HEK293 (cell line): ENCODE results near the gene LMLN.

Experiments
- CTCF ChIA-PET: fragments of 350-600 bp; formaldehyde crosslinking; extraction: SDS; loops from one replicate; lab custom pipeline; 2021; ENCODE audit warnings: antibody characterized with exemption; lab: Yijun Ruan, JAX
- POLR2A ChIA-PET: fragments of 300-600 bp; formaldehyde crosslinking; extraction: SDS; loops from one replicate; lab custom pipeline; 2020; ENCODE audit warnings: antibody characterized with exemption, inconsistent platforms; lab: Yijun Ruan, JAX
- H3K27ac ChIP-seq: fragments of 200-500 bp; sonication (Bioruptor generic); 2 replicates; pipeline ENCODE4 v1.5.1; 2014; ENCODE audit warnings: low read depth, low read length, control low read depth, inconsistent platforms; ENCODE audit errors: extremely low read depth
- H3K36me3 ChIP-seq, 2 experiments: fragments of 200-500 bp in 1 of 2; sonication (Bioruptor generic) in 1 of 2; 1 replicate in 1 of 2; 2 replicates in 1 of 2; pipeline ENCODE4 v1.5.1; 2014 to 2017; ENCODE audit warnings: inconsistent platforms in 2 of 2, low read length in 2 of 2; ENCODE audit not compliant: control insufficient read depth in 2 of 2, insufficient read depth in 1 of 2
- H3K4me1 ChIP-seq: fragments of 200-500 bp; sonication (Bioruptor generic); 2 replicates; pipeline ENCODE4 v1.5.1; 2014; ENCODE audit warnings: mild to moderate bottlenecking, low read length, inconsistent platforms; ENCODE audit not compliant: control insufficient read depth, insufficient read depth
- H3K4me3 ChIP-seq: 2 replicates; pipeline ENCODE4 v1.5.1; 2011; ENCODE audit warnings: low read depth, mild to moderate bottlenecking, control low read depth, low read length, moderate library complexity
- H3K9me3 ChIP-seq: fragments of 200-500 bp; sonication (Bioruptor generic); 2 replicates; pipeline ENCODE4 v1.5.1; 2014; ENCODE audit warnings: low read depth, low read length, inconsistent platforms; ENCODE audit not compliant: control insufficient read depth, insufficient read depth
- BCL11A ChIP-seq: fragments of 450-650 bp; formaldehyde crosslinking; IDR thresholded peaks from 2 replicates; pipeline ENCODE4 v1.5.1; 2016; ENCODE audit warnings: low read depth, missing biosample characterization, missing genetic modification characterization
- KLF16 ChIP-seq: fragments of 450-650 bp; formaldehyde crosslinking; IDR thresholded peaks from 2 replicates; pipeline ENCODE4 v1.5.1; 2017; ENCODE audit warnings: missing biosample characterization, missing genetic modification characterization
- OVOL3 ChIP-seq: fragments of 450-650 bp; formaldehyde crosslinking; IDR thresholded peaks from 2 replicates; pipeline ENCODE4 v1.5.1; 2016; ENCODE audit warnings: missing biosample characterization, missing genetic modification characterization
- PRDM1 ChIP-seq: fragments of 450-650 bp; formaldehyde crosslinking; IDR thresholded peaks from 2 replicates; pipeline ENCODE4; 2016; ENCODE audit warnings: missing biosample characterization, missing genetic modification characterization
- SCRT1 ChIP-seq: fragments of 450-650 bp; formaldehyde crosslinking; IDR thresholded peaks from 2 replicates; pipeline ENCODE4 v1.5.1; 2016; ENCODE audit warnings: missing biosample characterization, missing genetic modification characterization, borderline replicate concordance
- SP3 ChIP-seq: fragments of 450-650 bp; formaldehyde crosslinking; IDR thresholded peaks from 2 replicates; pipeline ENCODE4 v1.5.1; 2016; ENCODE audit warnings: missing biosample characterization, missing genetic modification characterization
- TCF7L2 ChIP-seq: IDR thresholded peaks from 2 replicates; pipeline ENCODE4 v1.6.1; 2011; ENCODE audit warnings: low read depth, mild to moderate bottlenecking, inconsistent platforms, low read length, moderate library complexity, borderline replicate concordance
- ZNF121 ChIP-seq: fragments of 450-650 bp; formaldehyde crosslinking; IDR thresholded peaks from 2 replicates; pipeline ENCODE4 v1.5.1; 2016; ENCODE audit warnings: missing biosample characterization, missing genetic modification characterization
- ZNF138 ChIP-seq: fragments of 450-650 bp; formaldehyde crosslinking; IDR thresholded peaks from 2 replicates; pipeline ENCODE4 v1.5.1; 2016; ENCODE audit warnings: missing biosample characterization, missing genetic modification characterization, borderline replicate concordance
- ZNF19 ChIP-seq: fragments of 450-650 bp; formaldehyde crosslinking; IDR thresholded peaks from 2 replicates; pipeline ENCODE4; 2016; ENCODE audit warnings: missing biosample characterization, missing genetic modification characterization, low read depth
- ZNF248 ChIP-seq: fragments of 450-650 bp; formaldehyde crosslinking; IDR thresholded peaks from 2 replicates; pipeline ENCODE4 v1.5.1; 2017; ENCODE audit warnings: missing biosample characterization, missing genetic modification characterization
- ZNF366 ChIP-seq: fragments of 450-650 bp; formaldehyde crosslinking; conservative IDR thresholded peaks from 2 replicates; pipeline ENCODE4 v1.5.1; 2016; ENCODE audit warnings: missing biosample characterization, missing genetic modification characterization
- ZNF473 ChIP-seq: fragments of 450-650 bp; formaldehyde crosslinking; IDR thresholded peaks from 2 replicates; pipeline ENCODE4 v1.5.1; 2017; ENCODE audit warnings: missing biosample characterization, missing genetic modification characterization
- ZNF555 ChIP-seq: fragments of 450-650 bp; formaldehyde crosslinking; conservative IDR thresholded peaks from 2 replicates; pipeline ENCODE4 v1.5.1; 2017; ENCODE audit warnings: missing biosample characterization, mild to moderate bottlenecking, missing genetic modification characterization, inconsistent platforms
- ZNF600 ChIP-seq: fragments of 450-650 bp; formaldehyde crosslinking; IDR thresholded peaks from 2 replicates; pipeline ENCODE4 v1.5.1; 2016; ENCODE audit warnings: missing biosample characterization, missing genetic modification characterization
- ZNF654 ChIP-seq: fragments of 450-650 bp; formaldehyde crosslinking; IDR thresholded peaks from 2 replicates; pipeline ENCODE4 v1.5.1; 2016; ENCODE audit warnings: low read depth, missing biosample characterization, missing genetic modification characterization
- ZNF707 ChIP-seq: fragments of 450-650 bp; formaldehyde crosslinking; IDR thresholded peaks from 2 replicates; pipeline ENCODE4 v1.5.1; 2016; ENCODE audit warnings: missing biosample characterization, missing genetic modification characterization
- ZSCAN23 ChIP-seq: fragments of 450-650 bp; formaldehyde crosslinking; IDR thresholded peaks from 2 replicates; pipeline ENCODE4 v1.5.1; 2016; ENCODE audit warnings: missing biosample characterization, missing genetic modification characterization
- TF ChIP-seq, protein P1 (sequence below): fragments of 450-650 bp; formaldehyde crosslinking; IDR thresholded peaks from 2 replicates; pipeline ENCODE4 v1.5.1; 2016; ENCODE audit warnings: missing biosample characterization, missing genetic modification characterization
- TF ChIP-seq, protein P2 (sequence below): fragments of 450-650 bp; formaldehyde crosslinking; IDR thresholded peaks from 2 replicates; pipeline ENCODE4 v1.5.1; 2016; ENCODE audit warnings: missing biosample characterization, missing genetic modification characterization
- TF ChIP-seq, protein P3 (sequence below): fragments of 450-650 bp; formaldehyde crosslinking; IDR thresholded peaks from 2 replicates; pipeline ENCODE4 v1.5.1; 2016; ENCODE audit warnings: missing biosample characterization, missing genetic modification characterization
- TF ChIP-seq, protein P4 (sequence below): fragments of 450-650 bp; formaldehyde crosslinking; IDR thresholded peaks from 2 replicates; pipeline ENCODE4 v1.5.1; 2016; ENCODE audit warnings: missing biosample characterization, missing genetic modification characterization
- TF ChIP-seq, protein P5 (sequence below): fragments of 450-650 bp; formaldehyde crosslinking; IDR thresholded peaks from 2 replicates; pipeline ENCODE4 v1.5.1; 2016; ENCODE audit warnings: missing biosample characterization, missing genetic modification characterization

Gene LMLN

DNA sequence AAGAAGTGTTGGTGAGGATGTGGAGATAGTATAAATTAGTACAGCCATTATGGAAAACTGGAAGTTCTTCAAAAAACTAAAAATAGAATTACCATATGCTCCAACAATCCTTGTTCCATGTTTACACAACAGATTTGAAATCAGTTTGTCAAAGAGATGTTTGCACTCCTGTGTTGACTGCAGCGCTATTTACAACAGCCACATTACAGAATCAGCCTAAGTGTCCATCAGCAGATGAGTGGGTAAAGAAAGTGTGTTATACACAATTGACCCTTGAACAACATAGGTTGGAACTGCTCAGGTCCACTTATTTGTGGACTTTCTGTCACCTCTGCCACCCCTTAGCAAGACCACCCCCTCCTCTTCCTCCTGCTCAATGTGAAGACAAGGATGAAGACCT is 34.7 kb downstream of the LMLN start:
- no peak overlapping the region for H3K4me3 ChIP-seq
- H3K9me3 ChIP-seq = no peaks in the 10 kb centered on the region
- no peaks in the 10 kb centered on the region for H3K4me1 ChIP-seq
- no peak overlapping the region for H3K27ac ChIP-seq
- H3K36me3 ChIP-seq = peaks cover 0 to 21% of the 10 kb centered on the region in 2 experiments; a peak in 2 of 3 replicates
- TF ChIP-seq ZNF654 (no peak), ZNF473 (tag by site-specific recombination) (no peak), ZNF707 (tag by site-specific recombination) (no peak), BCL11A (no peak), KLF16 (tag by site-specific recombination) (no peak), ZNF555 (tag by site-specific recombination) (no peak), OVOL3 (tag by site-specific recombination) (no peak), ZNF121 (tag by site-specific recombination) (no peak), ZSCAN23 (tag by site-specific recombination) (no peak), ZNF19 (tag by site-specific recombination) (no peak), TCF7L2 (no peak), ZNF600 (tag by site-specific recombination) (no peak), ZNF248 (tag by site-specific recombination) (no peak), SCRT1 (tag by site-specific recombination) (no peak), SP3 (tag by site-specific recombination) (no peak)
- TF ChIP-seq, protein P1, sequence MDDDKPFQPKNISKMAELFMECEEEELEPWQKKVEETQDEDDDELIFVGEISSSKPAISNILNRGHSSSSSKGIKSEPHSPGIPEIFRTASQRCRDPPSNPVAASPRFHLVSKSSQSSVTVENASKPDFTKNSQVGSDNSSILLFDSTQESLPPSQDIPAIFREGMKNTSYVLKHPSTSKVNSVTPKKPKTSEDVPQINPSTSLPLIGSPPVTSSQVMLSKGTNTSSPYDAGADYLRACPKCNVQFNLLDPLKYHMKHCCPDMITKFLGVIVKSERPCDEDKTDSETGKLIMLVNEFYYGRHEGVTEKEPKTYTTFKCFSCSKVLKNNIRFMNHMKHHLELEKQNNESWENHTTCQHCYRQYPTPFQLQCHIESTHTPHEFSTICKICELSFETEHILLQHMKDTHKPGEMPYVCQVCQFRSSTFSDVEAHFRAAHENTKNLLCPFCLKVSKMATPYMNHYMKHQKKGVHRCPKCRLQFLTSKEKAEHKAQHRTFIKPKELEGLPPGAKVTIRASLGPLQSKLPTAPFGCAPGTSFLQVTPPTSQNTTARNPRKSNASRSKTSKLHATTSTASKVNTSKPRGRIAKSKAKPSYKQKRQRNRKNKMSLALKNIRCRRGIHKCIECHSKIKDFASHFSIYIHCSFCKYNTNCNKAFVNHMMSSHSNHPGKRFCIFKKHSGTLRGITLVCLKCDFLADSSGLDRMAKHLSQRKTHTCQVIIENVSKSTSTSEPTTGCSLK (tag by site-specific recombination) = no peak
- TF ChIP-seq, protein P2, sequence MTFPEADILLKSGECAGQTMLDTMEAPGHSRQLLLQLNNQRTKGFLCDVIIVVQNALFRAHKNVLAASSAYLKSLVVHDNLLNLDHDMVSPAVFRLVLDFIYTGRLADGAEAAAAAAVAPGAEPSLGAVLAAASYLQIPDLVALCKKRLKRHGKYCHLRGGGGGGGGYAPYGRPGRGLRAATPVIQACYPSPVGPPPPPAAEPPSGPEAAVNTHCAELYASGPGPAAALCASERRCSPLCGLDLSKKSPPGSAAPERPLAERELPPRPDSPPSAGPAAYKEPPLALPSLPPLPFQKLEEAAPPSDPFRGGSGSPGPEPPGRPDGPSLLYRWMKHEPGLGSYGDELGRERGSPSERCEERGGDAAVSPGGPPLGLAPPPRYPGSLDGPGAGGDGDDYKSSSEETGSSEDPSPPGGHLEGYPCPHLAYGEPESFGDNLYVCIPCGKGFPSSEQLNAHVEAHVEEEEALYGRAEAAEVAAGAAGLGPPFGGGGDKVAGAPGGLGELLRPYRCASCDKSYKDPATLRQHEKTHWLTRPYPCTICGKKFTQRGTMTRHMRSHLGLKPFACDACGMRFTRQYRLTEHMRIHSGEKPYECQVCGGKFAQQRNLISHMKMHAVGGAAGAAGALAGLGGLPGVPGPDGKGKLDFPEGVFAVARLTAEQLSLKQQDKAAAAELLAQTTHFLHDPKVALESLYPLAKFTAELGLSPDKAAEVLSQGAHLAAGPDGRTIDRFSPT (tag by site-specific recombination) = no peak
- TF ChIP-seq, protein P3, sequence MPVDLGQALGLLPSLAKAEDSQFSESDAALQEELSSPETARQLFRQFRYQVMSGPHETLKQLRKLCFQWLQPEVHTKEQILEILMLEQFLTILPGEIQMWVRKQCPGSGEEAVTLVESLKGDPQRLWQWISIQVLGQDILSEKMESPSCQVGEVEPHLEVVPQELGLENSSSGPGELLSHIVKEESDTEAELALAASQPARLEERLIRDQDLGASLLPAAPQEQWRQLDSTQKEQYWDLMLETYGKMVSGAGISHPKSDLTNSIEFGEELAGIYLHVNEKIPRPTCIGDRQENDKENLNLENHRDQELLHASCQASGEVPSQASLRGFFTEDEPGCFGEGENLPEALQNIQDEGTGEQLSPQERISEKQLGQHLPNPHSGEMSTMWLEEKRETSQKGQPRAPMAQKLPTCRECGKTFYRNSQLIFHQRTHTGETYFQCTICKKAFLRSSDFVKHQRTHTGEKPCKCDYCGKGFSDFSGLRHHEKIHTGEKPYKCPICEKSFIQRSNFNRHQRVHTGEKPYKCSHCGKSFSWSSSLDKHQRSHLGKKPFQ (tag by site-specific recombination) = no peak
- TF ChIP-seq, all 188 proteins: peak for 0
- POLR2A ChIA-PET = no interaction called here
- CTCF ChIA-PET = no interaction called here

DNA sequence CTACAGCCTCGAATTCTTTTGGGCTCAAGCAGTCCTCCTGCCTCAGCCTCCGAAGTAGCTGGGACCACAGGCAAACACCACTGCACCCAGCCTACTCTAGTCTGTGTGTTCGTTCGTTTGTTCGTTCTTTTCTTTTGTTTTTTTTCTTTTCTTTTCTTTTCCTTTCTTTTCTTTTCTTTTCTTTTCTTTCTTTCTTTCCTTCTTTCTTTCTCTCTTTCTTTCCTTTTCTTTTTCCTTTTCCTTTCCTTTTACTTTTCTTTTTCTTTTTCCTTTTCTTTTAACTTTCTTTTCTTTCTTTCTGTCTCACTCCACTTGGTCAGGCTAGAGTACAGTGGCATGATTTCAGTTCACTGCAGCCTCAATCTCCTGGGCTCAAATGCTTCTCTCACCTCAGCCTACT is 36.8 kb downstream of the LMLN start:
- Histone ChIP-seq H3K27ac (no peak overlapping the region), H3K4me3 (no peak overlapping the region), H3K36me3 (peaks cover 0 to 14% of the 10 kb centered on the region in 2 experiments; a peak in 1 of 3 replicates), H3K4me1 (no peaks in the 10 kb centered on the region), H3K9me3 (no peaks in the 10 kb centered on the region)
- CTCF ChIA-PET = interaction anchor here (1.0 to 1.1 kb wide), 2 partner anchors 82 to 91 kb away, joined by 3 to 4 read pairs; no protein-coding TSS in a partner anchor
- POLR2A ChIA-PET = no interaction called here
- TF ChIP-seq, protein P4, sequence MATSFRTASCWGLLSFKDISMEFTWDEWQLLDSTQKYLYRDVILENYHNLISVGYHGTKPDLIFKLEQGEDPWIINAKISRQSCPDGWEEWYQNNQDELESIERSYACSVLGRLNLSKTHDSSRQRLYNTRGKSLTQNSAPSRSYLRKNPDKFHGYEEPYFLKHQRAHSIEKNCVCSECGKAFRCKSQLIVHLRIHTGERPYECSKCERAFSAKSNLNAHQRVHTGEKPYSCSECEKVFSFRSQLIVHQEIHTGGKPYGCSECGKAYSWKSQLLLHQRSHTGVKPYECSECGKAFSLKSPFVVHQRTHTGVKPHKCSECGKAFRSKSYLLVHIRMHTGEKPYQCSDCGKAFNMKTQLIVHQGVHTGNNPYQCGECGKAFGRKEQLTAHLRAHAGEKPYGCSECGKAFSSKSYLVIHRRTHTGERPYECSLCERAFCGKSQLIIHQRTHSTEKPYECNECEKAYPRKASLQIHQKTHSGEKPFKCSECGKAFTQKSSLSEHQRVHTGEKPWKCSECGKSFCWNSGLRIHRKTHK (tag by site-specific recombination) = no peak
- no peak for TF ChIP-seq ZNF138 (tag by site-specific recombination)
- peak; percentile 77 for TF ChIP-seq ZNF366 (tag by site-specific recombination)
- TF ChIP-seq, protein P5, sequence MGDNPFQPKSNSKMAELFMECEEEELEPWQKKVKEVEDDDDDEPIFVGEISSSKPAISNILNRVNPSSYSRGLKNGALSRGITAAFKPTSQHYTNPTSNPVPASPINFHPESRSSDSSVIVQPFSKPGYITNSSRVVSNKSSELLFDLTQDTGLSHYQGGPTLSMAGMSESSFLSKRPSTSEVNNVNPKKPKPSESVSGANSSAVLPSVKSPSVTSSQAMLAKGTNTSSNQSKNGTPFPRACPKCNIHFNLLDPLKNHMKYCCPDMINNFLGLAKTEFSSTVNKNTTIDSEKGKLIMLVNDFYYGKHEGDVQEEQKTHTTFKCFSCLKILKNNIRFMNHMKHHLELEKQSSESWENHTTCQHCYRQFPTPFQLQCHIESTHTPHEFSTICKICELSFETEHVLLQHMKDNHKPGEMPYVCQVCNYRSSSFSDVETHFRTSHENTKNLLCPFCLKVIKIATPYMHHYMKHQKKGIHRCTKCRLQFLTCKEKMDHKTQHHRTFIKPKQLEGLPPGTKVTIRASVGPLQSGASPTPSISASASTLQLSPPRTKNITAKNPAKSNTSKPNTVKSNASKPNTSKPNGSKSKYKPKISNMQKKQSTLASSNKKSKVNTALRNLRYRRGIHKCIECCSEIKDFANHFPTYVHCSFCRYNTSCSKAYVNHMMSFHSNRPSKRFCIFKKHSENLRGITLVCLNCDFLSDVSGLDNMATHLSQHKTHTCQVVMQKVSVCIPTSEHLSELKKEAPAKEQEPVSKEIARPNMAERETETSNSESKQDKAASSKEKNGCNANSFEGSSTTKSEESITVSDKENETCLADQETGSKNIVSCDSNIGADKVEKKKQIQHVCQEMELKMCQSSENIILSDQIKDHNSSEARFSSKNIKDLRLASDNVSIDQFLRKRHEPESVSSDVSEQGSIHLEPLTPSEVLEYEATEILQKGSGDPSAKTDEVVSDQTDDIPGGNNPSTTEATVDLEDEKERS (tag by site-specific recombination) = no peak
- TF ChIP-seq PRDM1 (tag by site-specific recombination) = peak; percentile 99
